Fibroblast of pulmonary artery (primary cell): ENCODE data around the gene MAP7.

Experiments used
- DNase-seq: peaks from one replicate; pipeline ENCODE4 v3.0.0-alpha.2; 2010; ENCODE audit warnings: low read depth
- H3K4me3 ChIP-seq: replicated peaks from 2 replicates; pipeline ENCODE4 v1.5.1; 2011; ENCODE audit warnings: low read depth, mild to moderate bottlenecking, control low read depth, low read length, moderate library complexity
- CTCF ChIP-seq: IDR thresholded peaks from 2 replicates; pipeline ENCODE4 v1.5.1; 2011; ENCODE audit warnings: mild to moderate bottlenecking, control low read depth, low read length, inconsistent platforms; ENCODE audit errors: missing control alignments

Gene MAP7

DNA sequence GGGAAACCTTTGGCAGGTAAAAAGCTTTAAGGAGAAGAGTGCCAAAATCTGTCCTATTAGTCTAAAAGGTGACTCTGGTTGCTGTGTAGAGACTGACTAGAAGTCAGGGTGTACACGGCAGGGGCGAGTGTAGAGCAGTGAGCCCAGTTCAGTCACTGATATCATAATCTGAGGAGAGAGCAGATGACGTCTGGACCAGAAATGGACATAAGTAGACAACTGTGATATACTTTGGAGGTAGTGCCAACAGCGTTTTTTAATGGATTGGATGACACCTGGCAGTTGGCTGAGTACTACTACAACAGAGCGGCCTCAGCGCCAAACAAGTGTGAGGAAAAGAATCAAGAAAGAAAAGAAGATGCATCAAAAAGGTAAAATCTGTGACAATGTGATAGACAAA, 76.0 kb downstream of the MAP7 start:
- no peak for DNase-seq
- TF ChIP-seq CTCF = no peak
- H3K4me3 ChIP-seq = no peak overlapping the region

DNA sequence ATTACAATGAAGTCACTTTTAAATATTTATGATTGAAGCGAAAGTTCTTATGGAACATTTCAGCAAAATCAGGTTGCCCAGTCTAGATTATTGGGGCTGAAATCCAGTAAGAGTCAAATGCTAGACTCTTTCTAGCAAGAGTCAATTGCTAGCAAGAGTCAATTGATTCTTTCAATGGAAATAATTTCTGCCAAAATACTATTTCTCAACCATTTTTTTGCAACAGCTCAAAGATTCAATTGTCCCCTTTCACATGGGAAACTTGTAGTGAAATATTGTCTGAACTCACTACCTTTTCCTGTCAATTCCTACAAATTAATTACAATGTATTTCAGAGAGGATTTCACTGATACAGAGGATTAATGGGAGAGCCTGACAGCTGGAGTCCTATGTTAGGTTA, 78.3 kb downstream of the MAP7 start:
- DNase-seq = no peak
- TF ChIP-seq CTCF = no peak
- no peak overlapping the region for H3K4me3 ChIP-seq

GRCh38 chr6:136471372-136471771, 78.8 kb downstream of the MAP7 start:
- no peak overlapping the region for H3K4me3 ChIP-seq
- TF ChIP-seq CTCF = no peak
- DNase-seq = peak; percentile 7

DNA sequence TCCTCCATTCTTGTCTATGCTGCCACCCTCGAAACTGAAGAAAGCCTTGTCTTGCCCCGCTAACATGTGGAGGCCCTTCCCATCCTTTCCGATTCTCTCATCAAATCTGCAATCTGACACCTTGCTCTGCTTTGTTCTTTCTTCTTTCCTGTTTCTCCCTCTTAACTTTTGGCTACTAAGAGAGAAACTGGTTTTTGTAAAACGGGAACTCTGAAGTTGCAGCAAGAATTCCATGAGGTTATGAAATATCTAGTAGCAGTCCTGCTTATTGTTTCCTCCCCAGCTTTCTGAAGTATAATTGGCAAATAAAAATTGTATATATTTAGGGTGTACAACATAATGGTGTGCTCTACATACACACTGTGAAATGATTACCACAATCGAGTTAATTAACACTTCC, 80.2 kb downstream of the MAP7 start:
- no peak for DNase-seq
- no peak overlapping the region for H3K4me3 ChIP-seq
- no peak for TF ChIP-seq CTCF

DNA sequence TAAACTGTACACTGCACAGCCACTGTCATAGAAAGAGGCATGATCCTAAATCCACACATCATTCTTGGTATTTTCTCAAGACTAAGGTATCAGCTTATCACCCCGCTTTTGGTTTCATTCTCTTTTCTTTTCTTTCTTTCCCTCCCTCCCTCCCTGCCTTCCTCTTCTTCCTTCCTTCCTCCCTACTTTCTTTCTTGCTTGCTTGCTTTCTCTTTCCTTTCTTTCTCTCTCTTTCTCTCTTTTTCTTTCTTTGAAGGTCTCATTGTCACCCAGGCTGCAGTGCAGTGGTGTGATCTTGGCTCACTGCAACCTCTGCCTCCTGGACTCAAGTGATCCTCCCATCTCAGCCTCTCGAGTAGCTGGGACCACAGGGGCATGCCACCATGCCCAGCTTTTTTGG, 81.1 kb downstream of the MAP7 start:
- H3K4me3 ChIP-seq = no peak overlapping the region
- no peak for TF ChIP-seq CTCF
- no peak for DNase-seq

DNA sequence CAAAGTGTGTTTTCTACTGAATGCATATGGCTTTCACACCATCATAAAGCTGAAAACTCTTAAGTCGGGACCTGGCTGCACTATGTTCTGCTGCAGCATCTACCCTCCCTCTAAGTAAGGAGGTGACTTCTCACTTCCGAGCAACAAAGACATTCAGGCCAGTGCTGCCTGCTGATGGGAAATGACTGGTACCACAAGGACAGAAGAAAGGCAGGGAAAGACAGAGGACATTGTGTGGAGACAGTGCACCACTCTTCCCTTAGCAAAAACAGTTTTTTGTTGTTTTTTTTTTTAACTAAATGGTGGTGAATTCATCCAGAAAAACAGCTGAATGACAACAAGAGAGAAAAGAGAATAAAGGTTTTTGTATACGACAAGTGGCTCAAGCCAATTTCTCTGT, 81.5 kb downstream of the MAP7 start:
- TF ChIP-seq CTCF = no peak

DNA sequence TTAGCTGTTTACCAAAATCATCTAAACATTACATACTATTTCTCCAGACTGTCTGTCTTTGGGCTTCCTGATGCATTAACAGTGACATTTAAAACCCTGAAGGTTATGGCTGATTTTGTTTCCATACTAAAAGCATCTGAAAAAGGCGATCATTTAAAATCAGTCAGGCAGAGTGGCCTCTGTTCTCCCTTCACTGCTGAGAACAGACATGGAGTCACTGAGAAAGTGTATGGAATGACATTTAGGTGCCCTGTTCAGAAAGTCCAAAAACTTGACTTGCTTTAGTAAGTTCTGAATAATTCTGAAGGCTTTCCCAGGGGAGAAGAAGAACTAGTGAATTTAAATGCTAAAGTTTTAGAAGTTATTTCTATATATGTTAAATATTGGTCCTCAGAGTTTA, 83.0 kb downstream of the MAP7 start:
- no peak overlapping the region for H3K4me3 ChIP-seq
- DNase-seq = no peak
- TF ChIP-seq CTCF = no peak

More for the DNA sequence above, 81.5 kb downstream of the MAP7 start:
- no peak for DNase-seq
- H3K4me3 ChIP-seq = no peak overlapping the region
